ENCODE data around the gene CCDC50. TPM values are rescaled to one million over a fixed set of nuclear protein-coding genes. Genes with fewer than 3 reads are reported as not detected.

CCDC50 gene
- total and polyA plus RNA-seq, 5 donors: 22.5 to 67.5 (median 50.5) TPM

DNA sequence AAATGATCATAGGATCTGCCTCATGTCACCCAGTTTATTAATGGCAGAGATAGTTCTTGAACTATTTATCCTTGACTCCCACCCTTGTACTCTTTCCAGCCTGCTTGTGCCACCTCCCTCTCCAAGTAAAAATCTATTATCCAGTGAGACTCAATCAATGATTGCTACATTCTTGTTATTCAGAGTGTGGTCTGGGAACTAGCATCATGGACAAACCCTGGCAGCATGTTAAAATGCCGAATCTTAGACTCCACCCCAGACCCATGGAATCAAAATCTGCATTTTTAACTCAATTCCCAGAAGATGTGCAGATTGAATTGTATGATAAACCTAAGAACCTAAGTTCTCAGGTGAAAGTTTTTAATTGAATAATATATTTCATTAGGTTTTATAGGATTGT, 97.1 kb downstream of the CCDC50 start:
- H3K27ac ChIP-seq (ENCODE audit: low read length): no peak overlapping the region
- DNase-seq (no peak), ATAC-seq (no peak)
- no peak overlapping the region for H3K4me3 ChIP-seq (ENCODE audit: low read length)
- H3K4me1 ChIP-seq (ENCODE audit: control insufficient read depth, insufficient read depth, low read length): no peaks in the 10 kb centered on the region
- H3K9me3 ChIP-seq (ENCODE audit: control insufficient read depth, low read length): no peaks in the 10 kb centered on the region
- 76% methylated on average over 1 of the region's 1 CpG for WGBS
- H3K27me3 ChIP-seq (ENCODE audit: control insufficient read depth, insufficient read depth): no peaks in the 10 kb centered on the region
- intact Hi-C loops (cut with DNase I): no loop called here

DNA sequence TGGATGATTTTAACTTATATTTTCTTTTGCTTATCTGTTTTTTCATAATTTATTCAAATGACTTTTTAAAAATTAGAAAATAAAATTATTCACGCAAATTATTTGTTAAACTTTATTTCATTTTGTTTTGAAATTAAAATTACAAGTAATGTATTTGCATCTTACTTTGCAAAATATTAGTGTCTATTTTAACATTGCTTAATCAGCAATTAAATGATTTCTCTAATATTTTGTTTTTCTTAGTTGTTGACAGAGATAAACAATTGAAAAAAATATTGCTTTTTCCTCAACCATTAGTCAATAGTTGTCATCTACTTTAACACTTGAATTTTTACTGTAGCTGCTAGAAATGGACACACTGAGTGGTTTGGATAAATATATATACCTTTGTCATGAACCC, 99.0 kb downstream of the CCDC50 start:
- Histone ChIP-seq H3K9me3 (ENCODE audit: control insufficient read depth, low read length) (no peaks in the 10 kb centered on the region), H3K4me1 (ENCODE audit: control insufficient read depth, insufficient read depth, low read length) (no peaks in the 10 kb centered on the region), H3K4me3 (ENCODE audit: low read length) (no peak overlapping the region), H3K27ac (ENCODE audit: low read length) (no peak overlapping the region), H3K27me3 (ENCODE audit: control insufficient read depth, insufficient read depth) (no peaks in the 10 kb centered on the region)
- ATAC-seq: no peak
- 96% methylated on average over 1 of the region's 1 CpG for WGBS
- intact Hi-C loops (cut with DNase I): no loop called here
- no peak for DNase-seq

- Histone ChIP-seq H3K27me3 (ENCODE audit: control insufficient read depth, insufficient read depth) (no peaks in the 10 kb centered on the region), H3K4me1 (ENCODE audit: control insufficient read depth, insufficient read depth, low read length) (no peaks in the 10 kb centered on the region), H3K9me3 (ENCODE audit: control insufficient read depth, low read length) (no peaks in the 10 kb centered on the region), H3K27ac (ENCODE audit: low read length) (no peak overlapping the region), H3K4me3 (ENCODE audit: low read length) (no peak overlapping the region)
- 41% methylated on average over 4 of the region's 4 CpGs for WGBS
- intact Hi-C loops (cut with DNase I): no loop called here
- ATAC-seq (no peak), DNase-seq (no peak)
Observed at GRCh38 chr3:191430103-191430502, 100.9 kb downstream of the CCDC50 start.

DNA sequence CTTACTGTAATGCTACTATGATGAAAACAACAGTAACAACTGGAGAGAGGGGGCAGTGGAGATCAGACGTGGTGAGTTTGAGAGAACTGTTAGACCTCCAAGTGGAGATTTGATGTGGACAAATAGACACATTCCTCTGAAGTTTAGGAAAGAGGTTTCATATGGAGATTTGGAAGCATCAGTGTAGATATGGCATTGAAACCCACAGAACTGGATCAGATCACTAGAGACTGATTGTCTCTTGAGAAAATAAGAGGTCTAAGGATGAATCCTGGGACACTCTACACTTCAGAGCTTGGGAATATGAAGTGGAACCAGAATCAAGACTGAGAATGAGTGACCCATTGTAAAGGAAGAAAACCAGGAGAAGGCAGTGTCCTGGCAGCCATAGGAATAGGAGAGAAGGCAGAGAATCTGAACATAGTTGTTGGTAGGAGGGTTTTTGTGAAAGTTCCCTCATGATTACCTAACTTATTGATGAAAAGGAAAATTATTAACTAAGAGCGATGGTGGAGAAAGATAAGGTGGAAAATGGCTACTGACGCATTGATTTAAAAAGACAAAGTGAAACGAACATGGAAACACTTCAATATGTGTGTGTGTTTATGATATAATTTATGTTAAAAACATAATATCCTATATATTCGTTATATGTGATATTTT, 102.1 kb downstream of the CCDC50 start:
- 73% methylated on average over 5 of the region's 5 CpGs for WGBS
- intact Hi-C loops (cut with DNase I): no loop called here
- ATAC-seq (no peak), DNase-seq (no peak)
- Histone ChIP-seq H3K9me3 (ENCODE audit: control insufficient read depth, low read length) (no peaks in the 10 kb centered on the region), H3K27ac (ENCODE audit: low read length) (no peak overlapping the region), H3K4me1 (ENCODE audit: control insufficient read depth, insufficient read depth, low read length) (no peaks in the 10 kb centered on the region), H3K27me3 (ENCODE audit: control insufficient read depth, insufficient read depth) (no peaks in the 10 kb centered on the region), H3K4me3 (ENCODE audit: low read length) (no peak overlapping the region)

DNA sequence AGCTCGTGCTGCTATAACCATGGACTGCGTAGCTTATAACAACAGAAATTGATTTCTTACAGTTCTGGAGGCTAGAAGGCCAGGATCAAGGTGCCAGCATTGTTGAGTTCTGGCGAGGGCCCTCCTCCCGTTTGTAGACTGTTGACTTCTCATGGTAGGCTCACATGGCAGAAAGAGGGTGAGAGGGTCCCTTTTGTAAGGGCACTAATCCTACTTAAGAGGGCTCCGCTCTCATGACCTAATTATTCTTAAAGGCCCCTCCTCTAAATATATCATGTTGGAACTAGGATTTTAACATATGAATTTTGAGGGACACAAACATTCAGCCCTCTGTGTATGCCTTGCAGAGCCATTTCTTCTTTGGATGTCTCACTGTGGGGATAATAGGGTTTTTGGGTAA, 103.0 kb downstream of the CCDC50 start:
- ATAC-seq: no peak
- no peaks in the 10 kb centered on the region for H3K4me1 ChIP-seq (ENCODE audit: control insufficient read depth, insufficient read depth, low read length)
- no peak overlapping the region for H3K27ac ChIP-seq (ENCODE audit: low read length)
- DNase-seq: no peak
- H3K4me3 ChIP-seq (ENCODE audit: low read length): no peak overlapping the region
- intact Hi-C loops (cut with DNase I): no loop called here
- 94% methylated on average over 5 of the region's 5 CpGs for WGBS
- H3K27me3 ChIP-seq (ENCODE audit: control insufficient read depth, insufficient read depth): no peaks in the 10 kb centered on the region
- no peaks in the 10 kb centered on the region for H3K9me3 ChIP-seq (ENCODE audit: control insufficient read depth, low read length)

GRCh38 chr3:191434024-191434423, 104.8 kb downstream of the CCDC50 start:
- no peak for DNase-seq
- Histone ChIP-seq H3K4me1 (ENCODE audit: control insufficient read depth, insufficient read depth, low read length) (no peaks in the 10 kb centered on the region), H3K27me3 (ENCODE audit: control insufficient read depth, insufficient read depth) (no peaks in the 10 kb centered on the region), H3K4me3 (ENCODE audit: low read length) (no peak overlapping the region), H3K9me3 (ENCODE audit: control insufficient read depth, low read length) (no peaks in the 10 kb centered on the region), H3K27ac (ENCODE audit: low read length) (no peak overlapping the region)
- WGBS: 76% methylated on average over 1 of the region's 1 CpG
- intact Hi-C loops (cut with DNase I): no loop called here
- no peak for ATAC-seq

DNA sequence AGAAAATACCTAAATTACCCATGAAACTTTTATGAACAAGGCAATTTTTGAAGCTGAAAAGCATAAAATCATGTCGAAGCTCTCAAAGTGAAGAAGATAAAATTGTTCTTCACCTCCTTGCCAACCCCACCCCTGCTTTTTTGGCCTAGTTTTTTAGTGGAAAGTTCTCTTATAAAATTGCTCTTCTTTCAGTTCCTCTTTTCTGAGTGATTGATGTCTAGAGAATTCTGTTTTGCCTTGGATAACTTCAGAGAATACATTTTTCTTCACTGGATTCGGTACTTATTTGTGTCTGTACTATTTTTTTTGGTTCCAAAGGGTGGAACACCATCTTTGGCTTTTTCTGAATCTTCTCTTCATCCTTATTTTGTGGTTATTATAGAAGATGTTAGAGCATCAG, 106.8 kb downstream of the CCDC50 start:
- ATAC-seq: no peak
- intact Hi-C loops (cut with DNase I): no loop called here

DNA sequence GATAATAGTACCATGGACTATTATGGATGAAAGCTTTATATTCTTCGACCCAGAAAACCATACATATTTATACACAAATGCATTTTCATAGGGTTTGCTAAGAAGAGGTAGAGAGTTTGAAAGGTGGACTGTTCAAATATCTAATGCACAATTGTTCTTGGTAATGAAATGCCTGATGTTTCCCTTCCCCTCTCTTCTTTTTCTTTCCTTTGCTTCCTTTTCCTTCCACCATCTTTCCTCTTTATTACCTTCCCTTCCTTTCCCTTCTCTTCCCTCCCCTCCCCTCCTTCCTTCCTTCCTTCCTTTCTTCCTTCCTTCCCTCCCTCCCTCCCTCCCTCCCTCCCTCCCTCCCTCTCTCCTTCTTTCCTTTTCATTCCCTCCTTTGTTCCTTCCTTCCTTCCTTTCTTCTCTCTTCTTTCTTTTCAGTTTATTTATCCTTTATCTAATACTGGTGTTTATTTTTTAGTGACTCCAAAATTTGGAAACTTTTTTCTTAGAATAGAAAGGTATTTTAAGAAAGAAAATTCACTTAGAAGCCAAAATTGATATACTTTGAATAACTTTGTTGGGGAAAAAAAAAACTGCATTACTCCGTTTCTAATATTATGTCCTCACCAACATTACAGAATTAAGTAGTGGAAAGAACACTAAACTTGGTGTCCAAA, 109.1 kb downstream of the CCDC50 start:
- no peaks in the 10 kb centered on the region for H3K4me1 ChIP-seq (ENCODE audit: control insufficient read depth, insufficient read depth, low read length)
- H3K27me3 ChIP-seq (ENCODE audit: control insufficient read depth, insufficient read depth): no peaks in the 10 kb centered on the region
- DNase-seq (no peak), ATAC-seq (no peak)
- no peaks in the 10 kb centered on the region for H3K9me3 ChIP-seq (ENCODE audit: control insufficient read depth, low read length)
- H3K27ac ChIP-seq (ENCODE audit: low read length): no peak overlapping the region
- intact Hi-C loops (cut with DNase I): no loop called here
- 82% methylated on average over 2 of the region's 2 CpGs for WGBS
- no peak overlapping the region for H3K4me3 ChIP-seq (ENCODE audit: low read length)

More for the DNA sequence above, 106.8 kb downstream of the CCDC50 start:
- no peak for DNase-seq
- Histone ChIP-seq H3K9me3 (ENCODE audit: control insufficient read depth, low read length) (no peaks in the 10 kb centered on the region), H3K27ac (ENCODE audit: low read length) (no peak overlapping the region), H3K4me3 (ENCODE audit: low read length) (no peak overlapping the region), H3K4me1 (ENCODE audit: control insufficient read depth, insufficient read depth, low read length) (no peaks in the 10 kb centered on the region), H3K27me3 (ENCODE audit: control insufficient read depth, insufficient read depth) (no peaks in the 10 kb centered on the region)
- 60% methylated on average over 2 of the region's 2 CpGs for WGBS

- no peaks in the 10 kb centered on the region for H3K9me3 ChIP-seq (ENCODE audit: control insufficient read depth, low read length)
- no peaks in the 10 kb centered on the region for H3K4me1 ChIP-seq (ENCODE audit: control insufficient read depth, insufficient read depth, low read length)
- no peaks in the 10 kb centered on the region for H3K27me3 ChIP-seq (ENCODE audit: control insufficient read depth, insufficient read depth)
- intact Hi-C loops (cut with DNase I): no loop called here
- no peak overlapping the region for H3K4me3 ChIP-seq (ENCODE audit: low read length)
- no peak for ATAC-seq
- DNase-seq: no peak
- WGBS: 84% methylated on average over 4 of the region's 4 CpGs
- H3K27ac ChIP-seq (ENCODE audit: low read length): no peak overlapping the region
Observed at GRCh38 chr3:191440532-191440931, 111.3 kb downstream of the CCDC50 start.

GRCh38 chr3:191441687-191442086, 112.5 kb downstream of the CCDC50 start:
- ATAC-seq: no peak
- 68% methylated on average over 2 of the region's 2 CpGs for WGBS
- intact Hi-C loops (cut with DNase I): no loop called here
- Histone ChIP-seq H3K27me3 (ENCODE audit: control insufficient read depth, insufficient read depth) (no peaks in the 10 kb centered on the region), H3K9me3 (ENCODE audit: control insufficient read depth, low read length) (no peaks in the 10 kb centered on the region), H3K4me3 (ENCODE audit: low read length) (no peak overlapping the region), H3K4me1 (ENCODE audit: control insufficient read depth, insufficient read depth, low read length) (no peaks in the 10 kb centered on the region), H3K27ac (ENCODE audit: low read length) (no peak overlapping the region)
- DNase-seq: no peak

- Histone ChIP-seq H3K4me1 (ENCODE audit: control insufficient read depth, insufficient read depth, low read length) (no peaks in the 10 kb centered on the region), H3K27me3 (ENCODE audit: control insufficient read depth, insufficient read depth) (no peaks in the 10 kb centered on the region), H3K27ac (ENCODE audit: low read length) (no peak overlapping the region), H3K9me3 (ENCODE audit: control insufficient read depth, low read length) (no peaks in the 10 kb centered on the region), H3K4me3 (ENCODE audit: low read length) (no peak overlapping the region)
- WGBS: 80% methylated on average over 3 of the region's 3 CpGs
- ATAC-seq (no peak), DNase-seq (no peak)
- intact Hi-C loops (cut with DNase I): no loop called here
Observed at GRCh38 chr3:191444569-191444968, 115.4 kb downstream of the CCDC50 start.

All from right cardiac atrium (tissue), 5 donors.